HG03103 (cell line): Measurements from ENCODE around the gene CMSS1.

Source experiments
- ATAC-seq: cut with Tn5 transposase; IDR thresholded peaks from one replicate; pipeline ENCODE4 v1.9.1; 2021; ENCODE audit warnings: low read depth; ENCODE audit not compliant: unreplicated experiment

CMSS1 gene

GRCh38 chr3:99954914-99955644 lies 137.4 kb downstream of the CMSS1 start:
- ATAC-seq = no peak

- no peak for ATAC-seq
These were observed 138.3 kb downstream of the CMSS1 start for GRCh38 chr3:99955773-99956562.

- ATAC-seq = no peak
These were observed 139.6 kb downstream of the CMSS1 start for GRCh38 chr3:99957151-99957796.

GRCh38 chr3:99958222-99958912 lies 140.7 kb downstream of the CMSS1 start:
- no peak for ATAC-seq

GRCh38 chr3:99960123-99960878 lies 142.6 kb downstream of the CMSS1 start:
- ATAC-seq = no peak

GRCh38 chr3:99960941-99961340 lies 143.3 kb downstream of the CMSS1 start:
- ATAC-seq = no peak

- ATAC-seq = no peak
These were observed 144.3 kb downstream of the CMSS1 start for GRCh38 chr3:99961756-99962515.

GRCh38 chr3:99962703-99963102 lies 145.0 kb downstream of the CMSS1 start:
- ATAC-seq = no peak

GRCh38 chr3:99965077-99965476 lies 147.4 kb downstream of the CMSS1 start:
- no peak for ATAC-seq

GRCh38 chr3:99965681-99966408 lies 148.2 kb downstream of the CMSS1 start:
- no peak for ATAC-seq

GRCh38 chr3:99966662-99967416 lies 149.2 kb downstream of the CMSS1 start:
- ATAC-seq = no peak

- ATAC-seq = no peak
These were observed 150.1 kb downstream of the CMSS1 start for GRCh38 chr3:99967796-99968195.

GRCh38 chr3:99969136-99969535 lies 151.5 kb downstream of the CMSS1 start:
- no peak for ATAC-seq

GRCh38 chr3:99970198-99970597 lies 152.5 kb downstream of the CMSS1 start:
- peak; percentile 97 for ATAC-seq

- ATAC-seq = no peak
These were observed 154.1 kb downstream of the CMSS1 start for GRCh38 chr3:99971761-99972160.

- no peak for ATAC-seq
These were observed 154.9 kb downstream of the CMSS1 start for GRCh38 chr3:99972380-99973104.

GRCh38 chr3:99974989-99975388 lies 157.3 kb downstream of the CMSS1 start:
- ATAC-seq = no peak
